Naive thymus-derived CD8-positive, alpha-beta T cell (primary cell): ENCODE measurements around the gene DCAF11. TPM values are rescaled to one million over a fixed set of nuclear protein-coding genes. Genes with fewer than 3 reads are reported as not detected.

Experiments used
- ATAC-seq, 2 donors: fragments of 150-1000 bp; cut with Tn5 transposase in 1 of 2; sonication (Bioruptor Pico), chemical (Tn5 transposase) in 1 of 2; 1 replicate in 1 of 2; 2 replicates in 1 of 2; pipeline ENCODE4 v1.10.0; 2021; ENCODE audit warnings: mild to moderate bottlenecking in 2 of 2, moderate library complexity in 2 of 2
- POLR2A ChIA-PET: fragments of 350-600 bp; sonication (Branson Sonifier 250); formaldehyde crosslinking; loops from one replicate; lab custom pipeline; 2021; ENCODE audit warnings: antibody characterized with exemption; lab: Charles Lee
- DNase-seq, 10 donors: peaks; one replicate each; pipeline versions ENCODE4 v3.0.0 to v3.0.0-alpha.2; 2020 to 2022
- H3K27ac Mint-ChIP-seq, 10 donors: one replicate each; pipeline ENCODE4 v1.8.0; 2020 to 2022; ENCODE audit warnings: mild to moderate bottlenecking in 10 of 10, mixed read lengths in 10 of 10, moderate library complexity in 4 of 10, inconsistent platforms in 1 of 10
- H3K27me3 Mint-ChIP-seq, 5 donors: one replicate each; pipeline ENCODE4 v1.8.0; 2021 to 2022; ENCODE audit warnings: mixed read lengths in 5 of 5
- H3K36me3 Mint-ChIP-seq, 3 donors: one replicate each; pipeline ENCODE4 v1.8.0; 2020 to 2022; ENCODE audit warnings: mixed read lengths in 3 of 3, mild to moderate bottlenecking in 2 of 3, inconsistent platforms in 1 of 3
- H3K4me1 Mint-ChIP-seq, 4 donors: one replicate each; pipeline ENCODE4 v1.8.0; 2021 to 2022; ENCODE audit warnings: mixed read lengths in 4 of 4
- H3K4me3 Mint-ChIP-seq, 10 donors: one replicate each; pipeline ENCODE4 v1.8.0; 2020 to 2022; ENCODE audit warnings: mild to moderate bottlenecking in 10 of 10, mixed read lengths in 10 of 10, moderate library complexity in 6 of 10, inconsistent platforms in 1 of 10
- H3K9me3 Mint-ChIP-seq, 9 donors: one replicate each; pipeline ENCODE4 v1.8.0; 2020 to 2022; ENCODE audit warnings: mixed read lengths in 9 of 9, mild to moderate bottlenecking in 3 of 9, inconsistent platforms in 1 of 9, moderate library complexity in 1 of 9
- polyA plus RNA-seq, 3 donors: library from polyadenylated mRNA; unstranded; fragments of 300-500 nt; fragmentation: Illumina TruSeq; gene quantifications; one replicate each; pipeline ENCODE4 v1.2.3, GENCODE V29; 2021
- total RNA-seq, 8 experiments: library from RNA in 2 of 8; stranded (reverse) in 2 of 8; gene quantifications; one replicate each; pipeline ENCODE4 v1.2.3 and lab custom pipeline; 2021 to 2026

Gene DCAF11
- total and polyA plus RNA-seq, 5 experiments from 2014 or later, result 68.0 to 83.8 (median 74.1) TPM

DNA sequence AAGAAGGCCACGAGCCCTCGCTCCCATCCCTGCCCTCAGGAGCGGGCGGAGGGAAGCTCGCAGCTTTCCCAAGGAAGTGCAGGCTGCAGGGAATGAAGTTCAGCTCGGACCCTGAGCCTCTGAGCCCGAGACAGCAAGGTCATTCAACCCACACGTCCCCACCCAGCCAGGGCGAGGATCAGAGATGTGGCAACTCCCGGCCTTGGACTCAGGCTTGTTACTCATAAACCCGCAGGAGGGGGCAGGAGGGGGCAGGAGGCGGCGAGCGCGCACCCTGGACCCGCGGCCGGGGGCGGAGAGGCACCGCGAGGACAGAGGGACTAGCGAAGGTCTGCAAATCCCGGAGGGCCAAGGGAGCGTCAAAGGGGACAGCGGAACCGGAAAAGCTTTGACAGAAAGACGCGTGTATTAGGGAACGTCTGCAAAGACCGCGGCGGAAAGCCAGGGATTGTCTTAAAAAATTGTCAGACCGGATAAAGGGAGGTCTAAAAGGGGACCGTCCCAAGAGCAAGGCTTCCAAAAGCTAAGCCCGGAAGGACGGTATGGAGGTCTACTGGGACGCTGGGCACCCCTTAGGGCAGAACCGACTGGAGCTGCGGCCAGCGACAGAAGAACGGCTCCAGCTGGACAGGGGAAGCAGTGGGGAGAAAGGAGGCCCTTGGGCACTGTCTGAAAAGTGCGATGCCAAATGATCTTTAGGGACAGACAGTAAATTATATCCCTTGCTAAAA is 611 bp upstream of the DCAF11 start:
- peak in 9 of 10 donors; percentile 50 to 96 (median 80) for DNase-seq
- Mint-ChIP-seq H3K27ac (peak overlapping the region; percentile 95 to 100 (median 99)), H3K4me1 (peaks cover 22 to 44% (median 39%) of the 10 kb centered on the region in 4 donors), H3K4me3 (peak overlapping the region; percentile 89 to 99 (median 98)), H3K36me3 (peaks cover 5 to 26% (median 9%) of the 10 kb centered on the region in 3 donors), H3K9me3 (peaks cover 0 to 2% (median 0%) of the 10 kb centered on the region in 9 donors), H3K27me3 (peaks cover 0 to 4% (median 0%) of the 10 kb centered on the region in 5 donors)
- ATAC-seq, result peak; percentile 24 to 29
- POLR2A ChIA-PET, result interaction anchor here (0.8 to 7.7 kb wide), 33 partner anchors 9 to 1019 kb away, joined by 3 to 177 read pairs (median 8); partner anchors contain the start of genes ACIN1, CARMIL3, CBLN3 and CHMP4A

DNA sequence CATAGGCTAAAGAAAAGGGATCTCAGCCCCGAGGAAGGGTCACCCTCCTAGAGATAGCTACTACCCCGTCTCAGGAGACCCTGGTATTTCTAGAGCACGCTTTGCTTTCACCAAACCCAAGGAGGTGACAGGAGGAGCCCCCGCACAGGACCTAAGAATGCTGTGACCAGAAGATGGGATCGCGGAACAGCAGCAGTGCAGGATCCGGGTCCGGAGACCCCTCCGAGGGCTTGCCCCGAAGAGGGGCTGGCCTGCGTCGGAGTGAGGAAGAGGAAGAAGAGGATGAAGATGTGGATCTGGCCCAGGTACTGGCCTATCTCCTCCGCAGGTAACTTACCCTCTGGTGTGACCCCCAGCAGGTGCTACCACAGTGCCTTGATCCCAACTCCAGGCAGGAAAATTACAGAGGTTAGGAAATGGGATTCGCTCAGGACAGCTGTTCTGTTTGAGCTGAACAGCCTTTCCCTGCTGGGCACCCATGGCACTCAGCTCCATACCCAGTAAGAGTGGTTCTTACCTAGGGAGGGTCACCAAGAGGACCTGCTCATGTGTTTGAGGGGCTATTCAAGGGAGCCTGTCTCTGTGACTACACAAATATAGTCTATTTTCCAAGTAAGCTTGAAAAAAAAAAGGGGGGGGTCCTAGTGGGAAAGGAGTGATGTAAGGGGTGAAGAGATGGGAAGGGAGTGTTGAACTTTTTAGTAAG is 998 bp downstream of the DCAF11 start:
- POLR2A ChIA-PET, result interaction anchor here (0.5 to 7.7 kb wide), 23 partner anchors 10 to 1021 kb away, joined by 3 to 177 read pairs (median 8); partner anchors contain the start of genes ACIN1, CARMIL3, CHMP4A and DHRS1
- no peak for DNase-seq
- H3K4me1 Mint-ChIP-seq, result peaks cover 22 to 39% (median 38%) of the 10 kb centered on the region in 4 donors
- peak overlapping the region; percentile 95 to 100 (median 99) for H3K27ac Mint-ChIP-seq
- peaks cover 0 to 2% (median 0%) of the 10 kb centered on the region in 9 donors for H3K9me3 Mint-ChIP-seq
- H3K4me3 Mint-ChIP-seq, result peak overlapping the region; percentile 89 to 99 (median 98)
- ATAC-seq, result no peak
- H3K27me3 Mint-ChIP-seq, result peaks cover 0 to 4% (median 0%) of the 10 kb centered on the region in 5 donors
- peaks cover 5 to 40% (median 17%) of the 10 kb centered on the region in 3 donors for H3K36me3 Mint-ChIP-seq

DNA sequence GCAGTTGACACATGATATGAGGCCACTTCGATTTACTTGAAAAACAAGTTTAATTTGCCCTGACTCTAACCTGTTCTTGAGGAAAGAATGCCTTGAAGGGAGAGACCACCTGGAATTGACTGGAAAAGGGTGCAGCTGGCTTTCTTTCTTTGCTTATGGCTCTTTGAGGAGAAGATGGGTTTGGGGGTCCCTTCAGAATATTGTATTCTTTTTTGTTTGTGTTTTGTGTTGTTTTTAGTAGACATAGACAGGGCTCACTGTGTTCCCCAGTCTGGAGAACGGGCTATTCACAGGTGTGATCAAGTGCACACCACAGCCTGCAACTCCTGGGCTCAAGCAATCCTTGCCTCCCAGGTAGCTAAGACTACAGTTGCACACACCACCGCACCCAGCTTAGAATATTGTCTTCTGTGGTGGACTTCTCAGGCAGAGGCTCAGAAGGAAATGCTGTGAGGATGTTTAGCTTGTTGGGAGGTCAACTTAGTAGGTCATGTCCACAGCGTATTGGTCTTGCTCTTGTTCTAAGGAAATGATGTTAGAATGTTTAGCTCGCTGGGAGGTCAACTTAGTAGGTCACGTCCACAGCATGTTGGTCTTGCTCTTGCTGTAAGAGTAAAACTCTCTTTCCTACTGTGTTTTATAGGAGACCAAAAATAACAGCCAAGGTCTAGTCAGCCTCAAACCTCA is 1.7 kb downstream of the DCAF11 start:
- Mint-ChIP-seq H3K4me3 (peak overlapping the region; percentile 89 to 99 (median 98)), H3K27ac (peak overlapping the region; percentile 21 to 100 (median 98)), H3K9me3 (peaks cover 0 to 2% (median 0%) of the 10 kb centered on the region in 9 donors), H3K36me3 (peaks cover 5 to 47% (median 21%) of the 10 kb centered on the region in 3 donors), H3K27me3 (peaks cover 0 to 4% (median 0%) of the 10 kb centered on the region in 5 donors), H3K4me1 (peaks cover 22 to 39% (median 36%) of the 10 kb centered on the region in 4 donors)
- ATAC-seq (no peak), DNase-seq (no peak)
- POLR2A ChIA-PET, result interaction anchor here (1.2 to 7.7 kb wide), 9 partner anchors 10 to 155 kb away, joined by 4 to 177 read pairs (median 23); partner anchors contain the start of genes EMC9, IRF9, PSME1 and PSME2

DNA sequence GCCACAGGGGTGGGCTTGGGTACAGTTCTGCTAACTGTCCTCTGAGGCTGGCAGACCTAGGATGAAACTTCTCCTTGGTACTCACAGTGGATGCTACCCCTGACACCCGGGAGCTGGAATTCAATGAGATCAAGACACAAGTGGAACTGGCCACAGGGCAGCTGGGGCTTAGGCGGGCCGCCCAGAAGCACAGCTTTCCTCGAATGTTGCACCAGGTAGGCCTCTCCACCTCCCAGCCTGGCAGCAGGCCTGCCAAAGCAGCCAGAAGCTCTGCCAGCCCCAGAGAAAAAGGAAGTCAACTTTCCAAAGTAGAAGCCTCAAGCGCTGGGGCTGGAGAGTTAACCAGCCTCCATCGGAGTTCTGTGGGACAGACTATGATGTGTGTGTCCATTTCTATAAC is 2.6 kb downstream of the DCAF11 start:
- H3K27ac Mint-ChIP-seq, result no peak overlapping the region
- ATAC-seq (no peak), DNase-seq (no peak)
- POLR2A ChIA-PET, result interaction anchor here (1.0 to 7.7 kb wide), 5 partner anchors 9 to 44 kb away, joined by 4 to 177 read pairs (median 8); partner anchors contain the start of genes IRF9 and PSME1
- peaks cover 22 to 39% (median 36%) of the 10 kb centered on the region in 4 donors for H3K4me1 Mint-ChIP-seq
- peaks cover 0 to 4% (median 0%) of the 10 kb centered on the region in 5 donors for H3K27me3 Mint-ChIP-seq
- H3K4me3 Mint-ChIP-seq, result peak overlapping the region in 3 of 10 donors; percentile 94 to 99 (median 99)
- peaks cover 0 to 2% (median 0%) of the 10 kb centered on the region in 9 donors for H3K9me3 Mint-ChIP-seq
- H3K36me3 Mint-ChIP-seq, result peaks cover 5 to 56% (median 24%) of the 10 kb centered on the region in 3 donors

DNA sequence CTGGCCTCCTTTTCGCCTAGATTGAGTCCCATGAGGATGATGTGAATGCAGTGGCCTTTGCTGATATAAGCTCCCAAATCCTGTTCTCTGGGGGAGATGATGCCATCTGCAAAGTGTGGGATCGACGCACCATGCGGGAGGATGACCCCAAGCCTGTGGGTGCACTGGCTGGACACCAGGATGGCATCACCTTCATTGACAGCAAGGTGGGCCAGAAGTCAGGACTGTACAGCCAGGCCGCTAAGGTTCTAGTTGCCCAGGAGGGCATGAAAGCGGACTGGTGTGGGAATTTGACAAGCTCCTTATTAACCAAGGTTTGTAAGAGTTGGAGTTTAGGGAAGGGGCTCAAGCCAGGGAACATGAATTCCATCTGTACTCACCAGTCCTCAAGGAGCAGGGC is 5.1 kb downstream of the DCAF11 start:
- H3K27me3 Mint-ChIP-seq, result peaks cover 0 to 3% (median 0%) of the 10 kb centered on the region in 5 donors
- no peak overlapping the region for H3K27ac Mint-ChIP-seq
- H3K36me3 Mint-ChIP-seq, result peaks cover 5 to 81% (median 26%) of the 10 kb centered on the region in 3 donors
- no peak overlapping the region for H3K4me3 Mint-ChIP-seq
- POLR2A ChIA-PET, result interaction anchor here (0.6 to 7.7 kb wide), 5 partner anchors 10 to 43 kb away, joined by 3 to 177 read pairs (median 5); partner anchors contain the start of gene PSME1
- DNase-seq (no peak), ATAC-seq (no peak)
- H3K4me1 Mint-ChIP-seq, result peaks cover 23 to 43% (median 38%) of the 10 kb centered on the region in 4 donors
- H3K9me3 Mint-ChIP-seq, result peaks cover 0 to 2% (median 0%) of the 10 kb centered on the region in 9 donors

DNA sequence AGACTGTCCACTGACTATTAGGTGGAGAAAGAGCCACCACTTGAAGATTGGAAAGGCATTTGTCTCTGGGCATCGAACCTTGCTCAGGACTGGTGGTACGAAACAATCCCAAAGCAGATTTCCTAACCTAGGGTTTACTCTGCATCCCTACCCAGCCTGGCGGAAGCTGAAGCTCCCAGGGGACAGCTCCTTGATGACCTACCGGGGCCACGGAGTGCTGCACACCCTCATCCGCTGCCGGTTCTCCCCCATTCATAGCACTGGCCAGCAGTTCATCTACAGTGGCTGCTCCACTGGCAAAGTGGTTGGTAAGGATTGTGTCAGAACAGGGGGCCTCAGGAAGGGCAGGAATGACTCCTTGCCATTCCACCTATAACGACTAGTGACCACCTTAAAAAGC is 6.6 kb downstream of the DCAF11 start:
- DNase-seq (no peak), ATAC-seq (no peak)
- POLR2A ChIA-PET, result no interaction called here
- no peaks in the 10 kb centered on the region for H3K9me3 Mint-ChIP-seq
- H3K27ac Mint-ChIP-seq, result no peak overlapping the region
- peaks cover 5 to 87% (median 23%) of the 10 kb centered on the region in 3 donors for H3K36me3 Mint-ChIP-seq
- H3K4me1 Mint-ChIP-seq, result peaks cover 13 to 29% (median 26%) of the 10 kb centered on the region in 4 donors
- no peaks in the 10 kb centered on the region for H3K27me3 Mint-ChIP-seq
- H3K4me3 Mint-ChIP-seq, result no peak overlapping the region

DNA sequence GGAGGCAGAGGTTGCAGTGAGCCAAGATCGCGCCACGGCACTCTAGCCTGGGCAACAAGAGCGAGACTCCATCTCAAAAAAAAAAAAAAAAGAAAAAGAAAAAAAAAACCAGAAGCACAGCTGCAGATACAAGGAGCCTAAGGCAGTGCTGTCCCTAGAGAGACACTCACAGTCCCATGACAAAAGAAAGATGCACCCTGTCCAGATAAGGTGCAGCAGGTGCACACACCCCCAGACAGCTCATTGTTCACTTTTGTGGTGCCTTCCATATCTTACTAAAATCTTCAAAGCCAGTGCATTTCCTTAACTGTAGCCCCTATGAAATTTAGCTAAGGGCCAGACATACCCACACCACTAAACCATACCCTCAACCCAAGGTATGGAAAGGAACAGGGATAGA is 7.8 kb downstream of the DCAF11 start:
- ATAC-seq (no peak), DNase-seq (no peak)
- POLR2A ChIA-PET, result interaction anchor here (0.7 to 1.3 kb wide), 2 partner anchors 14 to 38 kb away, joined by 3 to 5 read pairs; partner anchors contain the start of gene PSME1
- H3K36me3 Mint-ChIP-seq, result peaks cover 5 to 76% (median 23%) of the 10 kb centered on the region in 3 donors
- H3K4me3 Mint-ChIP-seq, result no peak overlapping the region
- peak overlapping the region in 4 of 10 donors; percentile 19 to 58 (median 32) for H3K27ac Mint-ChIP-seq
- peaks cover 7 to 18% (median 15%) of the 10 kb centered on the region in 4 donors for H3K4me1 Mint-ChIP-seq
- no peaks in the 10 kb centered on the region for H3K9me3 Mint-ChIP-seq
- H3K27me3 Mint-ChIP-seq, result no peaks in the 10 kb centered on the region

DNA sequence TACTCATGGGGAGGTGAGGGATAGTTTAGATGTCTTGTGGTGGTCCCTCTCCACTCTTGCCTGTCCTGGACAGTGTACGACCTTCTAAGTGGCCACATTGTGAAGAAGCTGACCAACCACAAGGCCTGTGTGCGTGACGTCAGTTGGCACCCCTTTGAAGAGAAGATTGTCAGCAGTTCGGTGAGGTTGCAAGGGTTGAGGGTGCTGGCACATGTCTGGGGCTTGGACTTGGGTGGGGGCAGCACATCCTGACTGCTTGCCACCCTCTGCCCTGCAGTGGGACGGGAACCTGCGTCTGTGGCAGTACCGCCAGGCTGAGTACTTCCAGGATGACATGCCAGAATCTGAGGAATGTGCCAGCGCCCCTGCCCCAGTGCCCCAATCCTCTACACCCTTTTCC is 8.3 kb downstream of the DCAF11 start:
- Mint-ChIP-seq H3K36me3 (peaks cover 5 to 72% (median 21%) of the 10 kb centered on the region in 3 donors), H3K27ac (peak overlapping the region in 3 of 10 donors; percentile 19 to 61 (median 40)), H3K4me1 (peaks cover 5 to 16% (median 10%) of the 10 kb centered on the region in 4 donors), H3K4me3 (no peak overlapping the region), H3K9me3 (no peaks in the 10 kb centered on the region), H3K27me3 (no peaks in the 10 kb centered on the region)
- DNase-seq (no peak), ATAC-seq (no peak)
- POLR2A ChIA-PET, result interaction anchor here (1.3 kb wide), 1 partner anchor 14 kb away, joined by 5 read pairs; the partner anchor contains the start of gene PSME1

DNA sequence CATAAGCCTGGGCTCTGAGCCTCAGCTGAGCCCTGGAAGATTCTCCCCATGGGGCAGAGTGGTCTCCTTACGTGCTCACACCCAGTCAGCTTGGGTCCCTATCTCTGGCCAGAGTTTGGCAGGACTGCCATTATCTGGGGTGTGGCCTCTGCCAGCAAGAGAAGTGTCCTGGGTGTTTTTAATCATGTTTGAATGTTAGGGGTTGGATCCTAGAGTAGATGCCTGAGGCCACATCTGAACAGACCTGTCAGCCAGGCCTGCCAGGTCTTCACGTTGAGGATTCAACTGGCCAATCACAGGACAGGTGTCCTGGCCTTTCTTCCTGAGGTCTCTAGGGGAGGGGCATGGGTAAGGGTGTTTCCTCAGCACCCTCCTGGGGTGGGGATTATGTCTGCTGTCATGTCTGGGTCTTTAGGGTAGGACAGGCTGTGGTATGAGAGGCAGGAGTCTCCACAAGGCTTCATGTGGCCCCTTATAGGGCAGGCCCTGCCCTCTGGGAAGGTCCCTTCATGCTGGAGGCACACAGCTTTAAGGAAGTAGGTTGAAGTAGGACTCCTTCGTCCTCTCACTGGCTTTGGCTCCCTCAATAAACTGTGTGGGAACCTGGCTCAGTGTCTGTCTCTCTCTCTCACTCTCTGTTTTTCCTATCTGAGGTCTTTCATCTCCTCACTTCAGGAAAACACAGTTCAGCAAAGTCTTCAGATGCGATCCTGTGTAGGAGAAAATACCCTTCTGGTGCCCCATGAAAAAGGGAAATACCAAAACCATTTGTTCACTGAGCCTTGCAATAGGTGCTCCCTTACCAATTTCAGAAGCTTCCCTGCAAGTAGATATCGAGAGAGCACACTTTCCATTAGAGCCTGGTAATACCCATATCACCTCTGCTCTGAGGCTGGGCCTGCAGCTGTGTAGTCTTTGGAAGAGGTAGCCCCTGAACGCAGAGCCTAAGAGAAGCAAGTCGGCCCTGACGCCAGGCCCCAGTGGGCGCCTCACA is 9.1 kb downstream of the DCAF11 start:
- no peak overlapping the region for H3K4me3 Mint-ChIP-seq
- H3K4me1 Mint-ChIP-seq, result peaks cover 2 to 15% (median 3%) of the 10 kb centered on the region in 4 donors
- H3K27ac Mint-ChIP-seq, result peak overlapping the region in 4 of 10 donors; percentile 19 to 71 (median 44)
- H3K27me3 Mint-ChIP-seq, result no peaks in the 10 kb centered on the region
- H3K36me3 Mint-ChIP-seq, result peaks cover under 1 to 63% (median 19%) of the 10 kb centered on the region in 3 donors
- POLR2A ChIA-PET, result no interaction called here
- no peaks in the 10 kb centered on the region for H3K9me3 Mint-ChIP-seq
- ATAC-seq (no peak), DNase-seq (no peak)

DNA sequence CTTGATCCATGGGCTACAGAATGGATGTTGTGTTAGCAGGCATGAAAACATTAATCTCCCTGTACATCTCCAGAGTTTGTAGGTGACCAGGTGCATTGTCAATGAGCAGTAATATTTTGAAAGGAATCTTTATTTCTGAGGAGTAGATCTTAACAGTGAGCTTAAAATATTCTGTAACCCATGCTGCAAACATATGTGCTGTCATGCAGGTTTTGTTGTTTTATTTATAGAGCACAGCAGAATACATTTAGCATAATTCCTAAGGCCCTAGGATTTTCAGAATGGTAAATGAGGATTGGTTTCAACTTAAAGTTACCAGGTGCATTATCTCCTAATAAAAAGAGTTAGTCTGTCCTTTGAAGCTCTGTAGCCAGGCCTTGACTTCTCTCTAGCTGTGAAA is 12.4 kb downstream of the DCAF11 start:
- no peak overlapping the region for H3K4me3 Mint-ChIP-seq
- no peak for DNase-seq
- POLR2A ChIA-PET, result interaction anchor here (0.7 to 1.7 kb wide), 3 partner anchors 9 to 316 kb away, joined by 4 to 23 read pairs (median 4); partner anchors contain the start of genes DCAF11, NRL and PSME1
- H3K27ac Mint-ChIP-seq, result no peak overlapping the region
- no peaks in the 10 kb centered on the region for H3K9me3 Mint-ChIP-seq
- H3K36me3 Mint-ChIP-seq, result peaks cover 0 to 35% (median 1%) of the 10 kb centered on the region in 3 donors
- no peak for ATAC-seq
- no peaks in the 10 kb centered on the region for H3K27me3 Mint-ChIP-seq
- peaks cover 4 to 24% (median 7%) of the 10 kb centered on the region in 4 donors for H3K4me1 Mint-ChIP-seq
